Liver (tissue), 9 donors: ENCODE data around the gene WBP1. TPM values are rescaled to one million over a fixed set of nuclear protein-coding genes. Genes with fewer than 3 reads are reported as not detected.
"Not testable (repeated sequence)": the region's sequence is repeated elsewhere in the genome, so short reads cannot be mapped to it uniquely, and the experiment has no call there.

ENCODE experiments used
- DNase-seq: peaks from one replicate; pipeline ENCODE4 v3.0.0-alpha.2; 2017; ENCODE audit warnings: low spot score
- H3K27ac ChIP-seq, 2 donors: one replicate each; pipeline ENCODE4 v1.7.0; 2013; ENCODE audit warnings: inconsistent platforms in 2 of 2, low read length in 2 of 2, control low read depth in 1 of 2, low read depth in 1 of 2, mild to moderate bottlenecking in 1 of 2
- H3K27me3 ChIP-seq, 4 donors: one replicate each; pipeline versions ENCODE4 v1.6.1 to v1.7.0; 2013; ENCODE audit warnings: low read length in 3 of 4, inconsistent platforms in 1 of 4, mild to moderate bottlenecking in 1 of 4, moderate library complexity in 1 of 4; ENCODE audit not compliant: control insufficient read depth in 4 of 4, insufficient read depth in 4 of 4
- H3K36me3 ChIP-seq, 4 donors: one replicate each; pipeline versions ENCODE4 v1.6.1 to v1.7.0; 2013; ENCODE audit warnings: low read length in 3 of 4, mild to moderate bottlenecking in 3 of 4, low read depth in 1 of 4, moderate library complexity in 1 of 4; ENCODE audit not compliant: control insufficient read depth in 4 of 4, insufficient read depth in 3 of 4
- H3K4me1 ChIP-seq, 4 donors: one replicate each; pipeline versions ENCODE4 v1.6.1 to v1.7.0; 2013; ENCODE audit warnings: low read length in 3 of 4, mild to moderate bottlenecking in 3 of 4, moderate library complexity in 1 of 4; ENCODE audit not compliant: control insufficient read depth in 4 of 4, insufficient read depth in 4 of 4
- H3K4me3 ChIP-seq, 3 donors: one replicate each; pipeline versions ENCODE4 v1.6.1 to v1.7.0; 2013; ENCODE audit warnings: low read length in 3 of 3, control low read depth in 1 of 3, low read depth in 1 of 3, mild to moderate bottlenecking in 1 of 3
- H3K9ac ChIP-seq, 2 donors: one replicate each; pipeline ENCODE4 v1.7.0; 2013; ENCODE audit warnings: low read length in 2 of 2, mild to moderate bottlenecking in 2 of 2, moderate library complexity in 2 of 2, control low read depth in 1 of 2, low read depth in 1 of 2
- H3K9me3 ChIP-seq, 4 donors: one replicate each; pipeline versions ENCODE4 v1.6.1 to v1.7.0; 2013; ENCODE audit warnings: low read length in 3 of 4; ENCODE audit not compliant: control insufficient read depth in 4 of 4
- ATF3 ChIP-seq: IDR thresholded peaks from 2 replicates; pipeline ENCODE4 v1.6.1; 2016; ENCODE audit warnings: antibody characterized with exemption
- FOXA1 ChIP-seq: IDR thresholded peaks from 2 replicates; pipeline ENCODE4 v1.6.1; 2016; ENCODE audit warnings: antibody characterized with exemption
- FOXA2 ChIP-seq: IDR thresholded peaks from 2 replicates; pipeline ENCODE4 v1.6.1; 2016; ENCODE audit warnings: antibody characterized with exemption
- GABPA ChIP-seq, 2 donors: IDR thresholded peaks in 1 of 2; conservative IDR thresholded peaks in 1 of 2; 2 replicates each; pipeline ENCODE4 v1.6.1; 2016; ENCODE audit warnings: antibody characterized with exemption in 2 of 2, mild to moderate bottlenecking in 1 of 2, moderate library complexity in 1 of 2
- HNF4A ChIP-seq, 2 donors: conservative IDR thresholded peaks; 2 replicates each; pipeline ENCODE4 v1.6.1; 2016; ENCODE audit warnings: antibody characterized with exemption in 2 of 2, mild to moderate bottlenecking in 2 of 2
- JUND ChIP-seq, 2 donors: IDR thresholded peaks; 2 replicates each; pipeline ENCODE4 v1.6.1; 2016; ENCODE audit warnings: antibody characterized with exemption in 2 of 2
- NR2F2 ChIP-seq: IDR thresholded peaks from 2 replicates; pipeline ENCODE4 v1.6.1; 2016; ENCODE audit warnings: antibody characterized with exemption
- RAD21 ChIP-seq, 2 donors: IDR thresholded peaks; 2 replicates each; pipeline ENCODE4 v1.6.1; 2016; ENCODE audit warnings: antibody characterized with exemption in 2 of 2, mild to moderate bottlenecking in 2 of 2
- REST ChIP-seq: IDR thresholded peaks from 2 replicates; pipeline ENCODE4 v1.6.1; 2016; ENCODE audit warnings: antibody characterized with exemption, mild to moderate bottlenecking
- RXRA ChIP-seq, 2 donors: IDR thresholded peaks; 2 replicates each; pipeline ENCODE4 v1.6.1; 2017 to 2018; ENCODE audit warnings: antibody characterized with exemption in 2 of 2, mild to moderate bottlenecking in 1 of 2
- SP1 ChIP-seq: IDR thresholded peaks from 2 replicates; pipeline ENCODE4 v1.6.1; 2018; ENCODE audit warnings: antibody characterized with exemption, mild to moderate bottlenecking
- TAF1 ChIP-seq: conservative IDR thresholded peaks from 2 replicates; pipeline ENCODE4 v1.6.1; 2016; ENCODE audit warnings: antibody characterized with exemption, mild to moderate bottlenecking
- YY1 ChIP-seq: IDR thresholded peaks from 2 replicates; pipeline ENCODE4 v1.6.1; 2016; ENCODE audit warnings: antibody characterized with exemption, mild to moderate bottlenecking
- WGBS: extraction: QIAGEN DNeasy Blood & Tissue Kit; methylation state at CpG from one replicate; pipeline ENCODE4 v1.1.7; 2013; 5-methylcytosine and 5-hydroxymethylcytosine counted together
- polyA plus RNA-seq, 2 donors: library from polyadenylated mRNA; stranded (reverse) in 1 of 2; unstranded in 1 of 2; fragments of 200-250 nt in 1 of 2; fragments of >200 nt in 1 of 2; fragmentation: Nextera tagmentation in 1 of 2; extraction: Ambion mirVana in 1 of 2; gene quantifications; one replicate each; pipeline versions ENCODE4 v1.2.1 to v1.2.3, GENCODE V29; 2013 to 2015
- total RNA-seq, 2 donors: library from RNA; depleted of rRNA; stranded (reverse); fragments of >200 nt; gene quantifications; one replicate each; pipeline ENCODE4 v1.2.3, GENCODE V29; 2014
- TF ChIP-seq, protein P1 (sequence below): IDR thresholded peaks from 2 replicates; pipeline ENCODE4 v1.6.1; 2016; ENCODE audit warnings: antibody characterized with exemption
- TF ChIP-seq, protein P2 (sequence below): fragments of 150-350 bp; IDR thresholded peaks from 2 replicates; pipeline ENCODE4 v1.5.1; 2017; ENCODE audit warnings: improper control_type of control experiment, low read depth, low read length; ENCODE audit not compliant: missing input control
- TF ChIP-seq, protein P3 (sequence below): IDR thresholded peaks from 2 replicates; pipeline ENCODE4 v1.6.1; 2016; ENCODE audit warnings: antibody characterized with exemption
- donor health status: healthy.
- donor health status: healthy.
- donor health status: healthy.
- donor health status: healthy.
- donor health status: healthy.

WBP1 gene
- total and polyA plus RNA-seq, 4 donors: 19.2 to 45.0 (median 24.9) TPM

DNA sequence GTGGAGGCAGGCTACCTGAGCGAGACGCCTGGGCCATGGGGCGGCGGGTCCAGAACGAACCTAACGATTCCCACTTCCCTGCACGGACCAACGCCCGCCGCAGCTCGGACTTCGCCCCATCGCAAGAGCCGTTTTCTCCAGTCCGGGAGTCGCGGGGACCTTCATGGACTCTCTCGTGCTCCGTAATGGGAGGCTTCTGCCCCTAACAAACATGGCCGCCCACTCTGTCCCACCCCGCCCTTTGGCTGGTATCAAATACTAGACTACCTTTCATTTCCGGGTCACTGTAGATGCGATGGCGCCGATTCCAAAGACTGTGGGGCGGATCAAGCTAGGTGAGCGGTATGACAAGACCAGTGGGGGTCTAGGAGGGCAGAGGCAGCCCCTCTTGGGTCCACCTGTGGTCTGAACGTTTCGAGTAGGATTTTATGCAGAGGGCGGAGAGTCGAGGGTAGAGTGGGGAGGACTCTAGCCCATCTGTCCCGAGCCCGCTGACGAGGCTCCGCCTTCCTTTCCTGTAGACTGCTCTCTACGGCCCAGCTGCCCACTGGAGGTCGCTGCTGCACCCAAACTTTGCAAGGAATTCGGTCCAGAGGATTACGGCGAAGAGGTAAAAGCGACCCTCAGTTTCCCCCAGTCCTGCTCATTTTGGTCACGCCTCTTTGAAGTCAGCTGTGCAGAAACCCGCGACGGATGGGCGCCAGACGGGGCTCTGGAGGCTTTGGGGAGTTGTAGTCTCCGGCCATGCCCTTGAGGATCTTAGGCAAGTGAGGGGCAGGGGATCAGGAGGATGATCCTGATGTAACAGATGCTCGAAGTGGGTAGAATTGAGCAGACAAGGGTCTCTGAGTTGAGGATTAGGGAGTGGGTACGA, 24.8 kb downstream of the WBP1 start, which contains the start of the genes CCDC142 and TTC31 (continued):
- TF ChIP-seq YY1 (peak; percentile 100), FOXA1 (no peak), NR2F2 (peak; percentile 92), TAF1 (peak; percentile 81), JUND (IDR thresholded peaks at IDR 0.05) (peak in 1 of 2 donors; percentile 9), GABPA (IDR thresholded peaks at IDR 0.05 in 1 of 2, conservative IDR thresholded peaks at IDR 0.05 in 1 of 2) (peak; percentile 88 to 98)

DNA sequence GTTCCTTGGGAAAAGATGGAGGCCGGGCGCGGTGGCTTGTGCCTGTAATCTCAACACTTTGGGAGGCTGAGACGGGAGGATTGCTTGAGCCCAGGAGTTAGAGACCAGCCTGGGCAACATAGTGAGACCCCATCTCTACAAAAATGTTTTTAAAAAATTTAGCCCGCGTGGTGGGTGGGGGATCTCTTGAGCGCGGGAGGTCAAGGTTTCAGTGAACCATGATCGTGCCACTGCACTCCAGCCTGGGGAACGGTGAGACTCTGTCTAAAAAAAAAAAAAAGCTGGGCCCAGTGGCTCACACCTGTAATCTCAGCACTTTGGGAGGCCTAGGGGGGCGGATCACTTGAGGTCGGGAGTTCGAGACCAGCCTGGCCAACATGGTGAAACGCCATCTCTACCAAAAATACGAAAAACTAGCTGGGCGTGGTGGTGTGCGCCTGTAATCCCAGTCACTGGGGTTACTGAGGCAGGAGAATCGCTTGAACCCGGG, 25.5 kb downstream of the WBP1 start:
- H3K27ac ChIP-seq: peak overlapping the region in 1 of 2 donors; percentile 84
- H3K9ac ChIP-seq: peak overlapping the region; percentile 6 to 63
- not testable (repeated sequence) for H3K27me3 ChIP-seq, H3K36me3 ChIP-seq, H3K9me3 ChIP-seq, DNase-seq
- WGBS: 71% methylated on average over 19 of the region's 19 CpGs
- H3K4me1 ChIP-seq: peaks cover 14 to 52% (median 43%) of the 10 kb centered on the region in 4 donors
- H3K4me3 ChIP-seq: peak overlapping the region; percentile 67 to 95 (median 94)

GRCh38 chr2:74486141-74486540, 27.9 kb downstream of the WBP1 start:
- TF ChIP-seq FOXA2 (peak; percentile 76), ATF3 (no peak), RXRA (IDR thresholded peaks at IDR 0.05) (peak; percentile 50 to 63), SP1 (peak; percentile 62), YY1 (no peak), JUND (IDR thresholded peaks at IDR 0.05) (peak in 1 of 2 donors; percentile 9), RAD21 (IDR thresholded peaks at IDR 0.05) (peak in 1 of 2 donors; percentile 35), GABPA (IDR thresholded peaks at IDR 0.05 in 1 of 2, conservative IDR thresholded peaks at IDR 0.05 in 1 of 2) (no peak), REST (no peak), FOXA1 (peak; percentile 59), HNF4A (conservative IDR thresholded peaks at IDR 0.05) (peak; percentile 25 to 39)
- TF ChIP-seq, protein P1, sequence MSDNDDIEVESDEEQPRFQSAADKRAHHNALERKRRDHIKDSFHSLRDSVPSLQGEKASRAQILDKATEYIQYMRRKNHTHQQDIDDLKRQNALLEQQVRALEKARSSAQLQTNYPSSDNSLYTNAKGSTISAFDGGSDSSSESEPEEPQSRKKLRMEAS: no peak
- TF ChIP-seq, protein P2, sequence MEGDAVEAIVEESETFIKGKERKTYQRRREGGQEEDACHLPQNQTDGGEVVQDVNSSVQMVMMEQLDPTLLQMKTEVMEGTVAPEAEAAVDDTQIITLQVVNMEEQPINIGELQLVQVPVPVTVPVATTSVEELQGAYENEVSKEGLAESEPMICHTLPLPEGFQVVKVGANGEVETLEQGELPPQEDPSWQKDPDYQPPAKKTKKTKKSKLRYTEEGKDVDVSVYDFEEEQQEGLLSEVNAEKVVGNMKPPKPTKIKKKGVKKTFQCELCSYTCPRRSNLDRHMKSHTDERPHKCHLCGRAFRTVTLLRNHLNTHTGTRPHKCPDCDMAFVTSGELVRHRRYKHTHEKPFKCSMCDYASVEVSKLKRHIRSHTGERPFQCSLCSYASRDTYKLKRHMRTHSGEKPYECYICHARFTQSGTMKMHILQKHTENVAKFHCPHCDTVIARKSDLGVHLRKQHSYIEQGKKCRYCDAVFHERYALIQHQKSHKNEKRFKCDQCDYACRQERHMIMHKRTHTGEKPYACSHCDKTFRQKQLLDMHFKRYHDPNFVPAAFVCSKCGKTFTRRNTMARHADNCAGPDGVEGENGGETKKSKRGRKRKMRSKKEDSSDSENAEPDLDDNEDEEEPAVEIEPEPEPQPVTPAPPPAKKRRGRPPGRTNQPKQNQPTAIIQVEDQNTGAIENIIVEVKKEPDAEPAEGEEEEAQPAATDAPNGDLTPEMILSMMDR: no peak
- TF ChIP-seq, protein P3, sequence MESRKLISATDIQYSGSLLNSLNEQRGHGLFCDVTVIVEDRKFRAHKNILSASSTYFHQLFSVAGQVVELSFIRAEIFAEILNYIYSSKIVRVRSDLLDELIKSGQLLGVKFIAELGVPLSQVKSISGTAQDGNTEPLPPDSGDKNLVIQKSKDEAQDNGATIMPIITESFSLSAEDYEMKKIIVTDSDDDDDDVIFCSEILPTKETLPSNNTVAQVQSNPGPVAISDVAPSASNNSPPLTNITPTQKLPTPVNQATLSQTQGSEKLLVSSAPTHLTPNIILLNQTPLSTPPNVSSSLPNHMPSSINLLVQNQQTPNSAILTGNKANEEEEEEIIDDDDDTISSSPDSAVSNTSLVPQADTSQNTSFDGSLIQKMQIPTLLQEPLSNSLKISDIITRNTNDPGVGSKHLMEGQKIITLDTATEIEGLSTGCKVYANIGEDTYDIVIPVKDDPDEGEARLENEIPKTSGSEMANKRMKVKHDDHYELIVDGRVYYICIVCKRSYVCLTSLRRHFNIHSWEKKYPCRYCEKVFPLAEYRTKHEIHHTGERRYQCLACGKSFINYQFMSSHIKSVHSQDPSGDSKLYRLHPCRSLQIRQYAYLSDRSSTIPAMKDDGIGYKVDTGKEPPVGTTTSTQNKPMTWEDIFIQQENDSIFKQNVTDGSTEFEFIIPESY: no peak
- H3K27ac ChIP-seq: no peak overlapping the region
- H3K9ac ChIP-seq: no peak overlapping the region
- H3K9me3 ChIP-seq: no peaks in the 10 kb centered on the region
- peaks cover 0 to 4% (median 2%) of the 10 kb centered on the region in 4 donors for H3K36me3 ChIP-seq
- H3K4me1 ChIP-seq: peaks cover 30 to 67% (median 61%) of the 10 kb centered on the region in 4 donors
- no peaks in the 10 kb centered on the region for H3K27me3 ChIP-seq
- 68% methylated on average over 2 of the region's 2 CpGs for WGBS
- no peak overlapping the region for H3K4me3 ChIP-seq
- no peak for DNase-seq
